Measurements from ENCODE around the gene SDC3.

Gene SDC3

DNA sequence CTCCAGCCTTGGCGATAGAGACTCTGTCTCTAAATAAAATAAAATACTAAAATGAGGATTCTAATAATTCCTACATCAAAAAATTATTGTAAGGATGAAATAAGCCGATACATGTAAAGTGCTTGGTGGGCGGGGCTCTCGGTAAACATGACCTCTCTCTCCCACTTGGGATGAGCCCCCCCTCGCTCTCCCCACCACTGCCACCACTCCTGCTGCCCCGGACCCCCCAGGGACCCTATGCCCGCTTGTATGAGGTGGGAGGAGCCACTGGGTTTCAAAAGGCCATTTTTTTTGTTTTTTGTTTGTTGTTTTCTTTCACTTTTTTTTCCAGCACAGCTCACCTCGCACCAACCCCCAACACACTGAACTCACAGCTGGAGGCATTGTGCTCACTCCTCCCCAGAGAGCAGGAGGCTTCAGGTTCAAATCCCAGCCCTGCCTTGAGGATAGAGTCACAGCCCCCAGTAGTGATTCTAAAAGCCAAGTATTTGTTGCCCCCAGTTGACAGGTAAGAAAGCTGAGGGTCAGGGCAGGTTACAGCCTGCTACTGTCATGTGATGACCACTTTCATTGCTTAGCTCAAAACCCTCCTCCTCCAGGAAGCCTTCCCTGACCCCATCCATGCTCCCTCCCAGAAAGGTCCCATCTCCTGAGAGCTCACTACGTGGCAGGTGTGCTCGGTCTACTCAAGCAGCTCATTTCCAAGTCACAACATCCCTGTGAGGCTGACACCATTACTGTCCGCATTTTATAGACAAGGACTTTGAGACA, 4.2 kb downstream of the SDC3 start:
- no peak for DNase-seq

DNA sequence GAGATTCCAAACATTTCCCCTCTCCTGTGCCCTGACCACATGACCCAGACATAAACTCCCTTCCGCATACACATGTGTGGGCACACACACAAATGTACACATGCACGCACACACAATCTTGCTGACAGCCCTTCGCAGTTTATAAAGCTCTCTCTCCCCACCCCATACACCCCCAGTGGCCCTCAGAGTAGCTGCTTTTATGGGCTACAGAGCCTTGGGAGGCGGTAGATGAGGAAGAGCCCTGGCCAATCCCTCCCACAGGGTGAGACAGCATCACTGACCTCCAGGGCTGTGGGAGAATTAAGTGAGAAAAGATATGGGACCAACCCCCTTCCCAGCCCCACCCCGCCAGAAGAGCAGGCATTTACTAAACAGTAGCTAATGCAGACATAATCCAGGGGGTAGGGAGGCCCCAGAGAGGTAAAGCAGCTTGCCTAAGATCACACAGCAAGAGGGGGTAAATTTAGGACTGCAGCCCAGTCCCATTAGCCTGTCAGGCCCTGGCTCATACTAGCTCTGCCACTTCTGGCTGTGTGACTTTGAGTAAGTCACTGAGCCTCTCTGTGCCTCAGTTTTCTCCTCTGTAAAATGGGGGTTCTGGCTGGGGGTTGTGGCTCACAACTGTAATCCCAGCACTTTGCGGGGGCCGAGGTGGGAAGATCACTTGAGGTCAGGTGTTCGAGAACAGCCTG, 5.1 kb downstream of the SDC3 start:
- DNase-seq: no peak

DNA sequence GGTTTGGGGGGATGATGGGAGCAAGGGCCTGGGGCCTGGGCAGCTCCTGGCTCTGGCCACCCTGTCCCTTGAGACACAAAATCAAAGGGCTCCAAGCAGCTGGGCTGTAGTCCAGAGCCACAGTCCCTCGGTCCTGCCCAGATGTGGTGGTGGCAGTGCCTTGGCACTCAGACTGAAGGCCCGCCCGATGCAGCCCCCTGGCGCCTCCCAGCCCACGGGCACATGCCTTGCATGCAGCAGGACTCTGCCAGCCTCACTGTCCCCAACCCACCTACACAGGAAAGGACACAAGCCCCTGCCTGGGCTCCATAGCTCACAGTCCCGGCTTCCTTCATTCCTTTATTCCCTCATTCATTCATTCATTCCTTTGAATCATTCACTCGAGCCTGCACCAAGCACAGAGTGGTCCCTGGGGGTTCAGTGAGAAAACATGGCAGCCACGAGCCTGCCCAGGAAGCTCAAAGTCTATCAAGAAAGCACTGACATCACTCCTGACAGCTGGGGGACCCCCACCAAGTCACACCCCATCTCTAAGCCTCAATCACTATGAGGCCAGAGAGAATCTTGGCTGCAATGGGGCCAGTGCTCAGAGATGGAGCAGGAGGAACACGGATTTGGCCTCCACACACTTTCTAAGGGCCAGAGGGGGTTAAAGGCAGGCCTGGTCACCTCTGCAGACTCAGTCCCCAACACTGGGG, 5.8 kb downstream of the SDC3 start:
- no peak for DNase-seq

DNA sequence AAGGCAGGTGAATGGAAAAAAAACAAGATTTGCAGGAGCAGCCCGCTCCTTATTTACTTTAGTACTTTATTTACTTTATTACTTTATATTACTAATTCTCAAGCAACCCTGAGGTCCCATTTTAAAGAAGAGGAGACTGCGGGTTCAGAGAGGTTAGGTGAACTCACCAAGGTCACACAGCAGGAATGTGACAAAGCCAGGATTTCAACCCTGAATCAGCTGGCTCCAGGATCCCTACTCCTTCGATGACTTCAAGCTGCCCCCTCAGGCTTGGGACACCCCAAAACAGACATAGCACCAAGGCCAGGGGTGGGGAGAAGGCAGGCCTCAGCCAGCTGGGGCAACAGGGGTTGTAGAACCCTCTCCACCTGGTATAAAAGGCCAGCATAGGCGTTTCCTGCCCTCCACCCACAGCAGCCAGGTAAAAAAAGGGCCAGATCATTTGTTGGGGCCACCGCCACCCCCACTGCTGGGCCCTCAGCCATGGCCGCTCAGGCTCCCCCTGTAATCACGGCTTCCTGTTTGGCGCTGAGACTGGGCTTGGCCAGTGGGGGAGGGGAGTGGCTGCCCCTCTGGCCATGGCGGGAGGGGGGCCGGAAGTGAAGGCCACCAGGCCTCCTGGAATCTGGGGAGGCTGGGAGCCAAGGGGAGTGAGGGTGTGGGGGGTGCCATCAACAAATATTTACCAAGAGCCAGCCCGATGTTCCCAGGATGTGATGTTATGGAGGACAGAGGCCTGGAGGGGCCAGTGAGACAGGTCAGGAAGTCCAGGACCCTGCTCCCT, 6.6 kb downstream of the SDC3 start:
- DNase-seq: no peak

DNA sequence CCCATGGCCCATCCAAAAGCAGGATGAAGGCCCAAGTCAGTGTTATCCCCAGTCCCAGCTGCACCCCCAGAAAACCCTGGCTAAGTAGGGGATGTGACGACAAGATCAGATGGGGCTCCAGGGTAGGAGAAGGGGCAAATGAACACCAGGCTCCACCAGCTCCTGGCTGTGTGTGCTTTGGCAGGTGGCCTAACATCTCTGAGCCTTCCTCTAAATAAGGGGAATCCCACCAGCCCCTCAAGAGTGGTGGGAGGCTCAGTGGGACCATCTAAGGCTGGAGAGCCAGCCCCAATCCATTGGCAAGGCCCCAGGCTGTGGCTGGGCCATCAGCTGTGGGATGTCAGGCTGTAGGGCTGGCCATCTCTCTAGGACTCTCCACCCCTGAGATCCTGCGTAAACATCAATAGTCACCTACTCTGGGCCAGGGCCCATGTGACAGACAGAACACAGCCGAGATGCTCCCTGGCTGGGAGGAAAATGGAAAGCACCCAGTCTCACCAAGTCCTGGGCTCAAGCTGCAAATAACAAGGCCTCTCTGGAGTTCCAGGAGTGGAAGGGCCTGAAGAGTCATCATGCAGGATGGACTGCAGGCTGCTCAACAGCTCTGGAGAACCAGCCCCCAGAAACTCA, 7.5 kb downstream of the SDC3 start:
- no peak for DNase-seq

DNA sequence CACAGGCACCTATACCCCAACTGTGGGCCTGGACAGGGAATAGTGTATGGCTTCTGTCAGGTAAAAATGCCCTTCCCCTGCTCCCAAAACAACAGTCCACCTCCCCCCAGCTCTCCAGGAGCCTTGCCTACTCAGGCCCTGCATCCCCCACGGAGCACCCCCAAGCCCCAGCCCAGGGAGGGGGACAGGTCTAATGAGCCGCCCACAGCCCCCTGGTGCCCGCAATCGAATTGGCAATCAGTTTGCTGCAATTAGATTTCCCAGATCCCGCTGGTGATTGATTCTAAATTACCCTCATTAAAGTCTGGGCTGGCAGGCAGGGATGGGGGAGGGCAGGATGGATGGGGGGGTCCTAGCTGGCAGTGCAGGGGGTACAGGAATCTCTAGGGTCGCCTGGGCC, 8.1 kb downstream of the SDC3 start:
- no peak for DNase-seq

DNA sequence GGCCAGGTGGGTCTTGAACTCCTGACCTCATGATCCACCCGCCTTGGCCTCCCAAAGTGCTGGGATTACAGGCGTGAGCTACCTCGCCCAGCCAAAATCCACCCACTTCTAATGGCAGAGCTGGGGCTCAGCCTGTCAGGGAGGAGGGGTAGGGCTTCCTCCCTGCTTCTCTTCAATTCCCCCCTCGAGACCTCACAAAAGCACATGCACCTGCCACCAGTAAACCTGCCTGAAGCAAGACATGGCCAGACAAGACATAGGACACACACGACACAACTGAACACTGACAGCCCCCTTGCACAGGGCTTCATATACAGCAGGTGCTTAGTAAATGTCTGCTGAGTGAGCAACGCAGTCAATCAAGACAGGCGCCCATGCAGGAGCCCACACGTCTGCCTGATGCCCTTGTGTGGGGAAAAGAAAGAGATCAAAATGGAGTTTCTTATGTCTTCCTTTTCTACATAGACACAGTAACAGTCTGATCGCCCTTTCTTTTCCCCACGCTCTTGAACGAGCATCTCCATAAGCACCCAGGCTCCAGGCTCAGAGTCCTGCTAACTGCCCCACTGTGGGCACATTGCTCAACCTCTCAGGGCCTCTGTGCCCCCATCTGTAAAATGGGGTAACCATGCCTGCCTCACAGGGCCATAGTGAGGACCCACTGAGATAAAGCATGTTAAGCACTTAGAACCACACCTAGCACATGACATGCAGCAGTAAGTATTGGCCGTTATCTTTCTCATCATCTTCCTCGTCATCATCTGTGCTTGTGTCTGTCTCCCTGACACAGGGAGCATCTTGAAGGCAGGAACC, 8.8 kb downstream of the SDC3 start:
- DNase-seq: no peak

DNA sequence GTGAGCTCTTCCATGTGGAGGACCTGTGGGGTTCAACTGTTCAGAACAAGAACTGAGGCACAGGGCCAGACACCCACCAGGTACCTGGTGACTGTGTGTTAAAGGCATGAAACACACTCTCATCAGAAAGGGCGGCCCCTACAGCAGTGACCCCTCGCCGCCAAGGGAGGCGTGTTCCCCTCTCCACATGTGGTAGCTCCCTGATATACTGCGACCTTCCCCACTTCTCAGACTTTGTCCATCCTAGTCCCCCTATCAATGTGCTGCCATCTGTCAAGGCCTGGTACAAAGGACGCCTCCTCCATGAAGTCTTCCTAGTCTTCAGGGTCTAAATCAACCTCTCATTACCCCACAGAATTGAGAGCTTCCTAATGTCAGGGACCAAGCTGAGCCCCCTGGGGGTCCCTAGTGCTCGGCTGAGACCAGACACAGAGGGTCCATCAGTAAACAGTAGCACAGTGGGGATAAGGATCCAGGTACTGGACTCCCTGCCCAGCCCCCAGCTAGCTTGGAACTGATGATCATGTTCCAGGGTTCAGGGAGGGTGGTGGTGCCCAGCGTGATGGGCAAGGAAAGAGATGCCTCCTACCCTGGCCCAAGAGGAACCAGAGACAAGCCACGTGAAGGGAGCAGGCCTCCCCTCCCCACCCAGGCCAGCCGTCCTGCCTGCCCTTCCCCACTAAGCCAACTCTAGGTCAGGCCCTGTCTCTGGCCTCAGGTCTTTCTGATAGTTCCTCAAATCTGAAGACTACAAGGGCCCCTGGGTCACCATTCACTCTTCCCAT, 10.3 kb downstream of the SDC3 start:
- DNase-seq: no peak

DNA sequence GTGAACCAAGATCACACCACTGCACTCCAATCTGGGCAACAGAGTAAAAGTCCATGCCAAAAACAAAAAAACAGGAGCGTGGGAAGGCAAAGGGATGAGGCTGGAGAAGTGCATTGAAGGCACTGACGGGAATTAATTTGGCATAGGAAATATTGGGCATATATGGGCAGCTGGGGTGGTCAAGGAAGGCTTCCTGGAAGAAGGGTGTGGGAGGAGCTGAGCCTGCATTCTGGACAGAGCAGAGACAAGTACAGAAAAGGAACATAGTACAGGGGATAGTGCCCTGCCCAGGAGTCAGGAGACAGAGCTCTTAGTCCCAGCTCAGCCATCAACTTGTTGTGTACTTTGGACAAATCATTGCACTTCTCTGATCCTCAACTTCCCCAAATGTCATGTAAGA, 11.7 kb downstream of the SDC3 start:
- DNase-seq: no peak

DNA sequence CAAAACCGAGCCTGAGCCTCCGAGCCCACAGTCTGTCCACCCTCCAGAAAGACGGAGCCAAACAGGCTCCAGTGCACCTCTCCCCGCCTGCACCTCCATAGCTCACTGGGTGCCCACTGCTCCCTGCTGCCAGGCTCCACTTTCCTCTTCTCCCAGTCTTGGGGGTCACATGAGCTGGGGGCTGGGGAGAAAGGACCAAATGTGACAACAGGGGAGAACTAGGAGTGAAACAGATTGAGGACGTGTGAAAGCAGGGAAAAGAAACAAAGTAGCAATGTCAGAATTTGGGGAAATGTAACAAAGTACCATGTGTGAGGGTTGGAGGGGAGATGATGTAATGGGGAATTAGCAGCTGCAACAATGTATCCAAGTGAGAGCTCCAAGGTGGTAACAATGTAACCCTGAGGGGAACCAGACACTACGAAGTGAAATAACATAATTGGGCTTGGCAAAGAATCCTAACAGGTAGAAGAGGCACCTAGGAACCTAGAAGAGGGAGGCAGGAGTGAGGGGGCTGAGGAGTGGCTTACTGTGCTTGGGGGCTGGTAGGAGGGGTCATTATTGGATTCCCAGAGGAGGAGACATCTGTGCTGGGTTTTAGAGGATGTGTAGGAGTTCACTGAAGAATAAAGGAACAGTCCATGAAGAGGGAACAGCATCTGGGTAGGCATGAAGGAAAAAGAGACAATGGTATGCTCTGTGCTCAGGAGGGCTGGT, 12.5 kb downstream of the SDC3 start:
- DNase-seq: no peak

DNA sequence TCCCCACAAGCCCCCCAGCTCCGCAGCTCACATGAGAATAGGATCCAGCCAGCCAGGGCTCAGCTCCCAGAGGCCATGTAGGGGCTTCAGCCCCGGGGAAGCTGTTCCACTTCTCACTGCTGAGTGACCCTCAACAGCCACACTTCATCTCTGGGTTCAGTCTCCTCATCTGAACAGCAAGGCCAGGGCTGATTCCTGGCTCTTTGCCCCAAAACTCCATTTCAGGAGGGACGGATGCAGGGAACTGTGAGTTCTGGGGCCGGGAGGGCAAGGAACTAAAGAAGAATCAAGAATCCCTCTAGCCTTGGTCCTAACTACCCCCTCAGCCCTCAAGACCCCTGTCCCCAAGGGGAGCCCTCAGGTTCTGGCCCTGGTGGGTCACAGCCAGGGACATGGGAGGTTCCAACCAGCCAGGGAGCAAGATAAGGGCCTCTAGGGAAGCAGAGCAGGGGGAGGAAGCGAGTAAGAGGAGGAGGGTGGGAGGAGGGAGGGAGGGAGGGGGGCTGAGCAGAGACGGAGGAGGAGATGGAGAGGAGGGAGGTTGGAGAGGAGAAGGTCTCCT, 13.1 kb downstream of the SDC3 start:
- no peak for DNase-seq

DNA sequence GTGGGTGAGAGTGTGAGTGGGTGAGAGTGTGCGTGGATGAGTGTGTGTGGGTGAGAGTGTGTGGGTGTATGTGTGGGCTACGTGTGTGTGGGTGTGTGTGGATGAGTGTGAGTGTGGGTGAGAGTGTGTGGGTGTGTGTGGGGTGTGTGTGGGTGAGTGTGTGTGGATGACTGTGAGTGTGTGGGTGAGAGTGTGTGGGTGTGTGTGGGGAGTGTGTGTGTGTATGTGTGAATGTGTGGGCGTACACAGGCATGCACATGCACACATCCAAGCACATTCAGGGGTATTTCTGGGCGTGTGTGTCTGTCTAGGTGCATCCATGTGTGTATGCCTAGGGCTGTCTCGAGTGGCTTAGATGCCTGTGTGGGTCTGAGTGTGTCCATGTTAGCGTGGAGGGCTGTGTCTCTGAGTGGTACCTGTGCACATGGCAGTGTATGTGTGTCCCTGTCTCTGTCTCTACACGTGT, 14.0 kb downstream of the SDC3 start:
- DNase-seq: no peak

DNA sequence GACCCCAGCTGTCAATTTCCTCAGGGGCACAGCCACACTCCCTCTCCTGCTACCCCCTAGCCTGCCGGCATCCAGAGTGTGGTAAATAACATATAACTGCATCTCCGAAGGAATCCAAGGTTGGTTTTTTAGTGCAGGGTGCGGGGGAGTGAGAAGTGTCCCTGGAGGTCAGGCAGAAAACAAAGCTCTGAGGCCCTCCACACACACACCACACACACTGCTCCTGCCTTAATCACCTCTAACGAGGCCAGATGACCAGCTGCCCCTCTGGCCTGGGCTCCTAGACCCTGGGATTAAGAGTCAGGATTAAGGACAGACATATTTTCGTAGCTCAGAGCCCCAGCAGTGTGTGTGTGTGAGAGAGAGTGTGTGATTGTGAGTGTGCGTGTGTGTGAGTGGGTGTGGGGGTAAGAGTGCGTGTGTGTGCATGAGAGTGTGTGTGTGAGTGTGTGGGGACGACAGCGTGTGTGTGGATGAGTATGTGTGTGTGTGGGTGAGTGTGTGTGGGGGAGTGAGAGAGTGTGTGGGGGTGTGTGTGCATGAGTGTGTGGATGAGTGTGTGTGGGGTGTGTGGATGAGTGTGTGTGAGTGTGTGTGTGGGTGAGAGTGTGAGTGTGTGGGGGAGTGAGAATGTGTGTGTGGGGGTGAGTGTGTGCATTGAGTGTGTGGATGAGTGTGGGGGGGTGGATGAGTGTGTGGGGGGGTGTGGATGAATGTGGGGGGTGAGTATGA, 14.6 kb downstream of the SDC3 start:
- no peak for DNase-seq

DNA sequence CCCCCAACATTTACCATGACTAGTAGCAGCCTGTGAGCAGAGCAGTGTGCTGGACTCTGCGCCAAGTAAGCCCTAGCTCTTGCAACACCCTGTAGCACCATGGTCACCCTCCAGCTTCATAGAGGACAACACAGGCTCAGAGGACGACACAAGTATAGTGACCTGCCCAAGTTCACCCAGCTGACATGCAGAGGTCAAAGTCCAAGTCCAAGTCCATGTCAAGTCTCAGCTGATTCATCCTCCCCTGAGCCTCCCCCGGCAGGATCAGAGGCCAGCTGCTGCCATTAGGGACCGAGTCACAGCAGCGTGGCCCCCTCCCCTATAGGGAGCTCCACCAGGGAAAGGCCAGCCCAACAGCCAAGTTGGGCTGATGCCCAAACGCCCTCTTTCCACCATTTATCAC, 15.9 kb downstream of the SDC3 start:
- DNase-seq: no peak

DNA sequence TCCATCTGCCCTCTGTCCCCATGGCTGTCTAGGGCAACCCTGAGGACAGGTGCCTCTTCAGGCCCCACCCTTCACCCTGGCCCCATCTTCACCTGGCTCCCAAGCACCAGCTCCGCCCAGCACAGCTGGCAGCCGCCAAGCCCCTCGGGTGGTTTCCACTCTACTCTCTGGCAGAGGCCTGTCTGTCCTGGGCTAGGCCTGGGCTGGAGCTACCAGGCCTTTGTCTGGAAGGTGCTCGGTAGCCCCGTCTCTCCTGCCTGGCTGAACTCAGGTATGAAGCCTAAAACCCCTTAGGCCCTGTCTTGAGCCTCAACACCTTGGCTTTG, 17.4 kb downstream of the SDC3 start:
- DNase-seq: no peak

DNA sequence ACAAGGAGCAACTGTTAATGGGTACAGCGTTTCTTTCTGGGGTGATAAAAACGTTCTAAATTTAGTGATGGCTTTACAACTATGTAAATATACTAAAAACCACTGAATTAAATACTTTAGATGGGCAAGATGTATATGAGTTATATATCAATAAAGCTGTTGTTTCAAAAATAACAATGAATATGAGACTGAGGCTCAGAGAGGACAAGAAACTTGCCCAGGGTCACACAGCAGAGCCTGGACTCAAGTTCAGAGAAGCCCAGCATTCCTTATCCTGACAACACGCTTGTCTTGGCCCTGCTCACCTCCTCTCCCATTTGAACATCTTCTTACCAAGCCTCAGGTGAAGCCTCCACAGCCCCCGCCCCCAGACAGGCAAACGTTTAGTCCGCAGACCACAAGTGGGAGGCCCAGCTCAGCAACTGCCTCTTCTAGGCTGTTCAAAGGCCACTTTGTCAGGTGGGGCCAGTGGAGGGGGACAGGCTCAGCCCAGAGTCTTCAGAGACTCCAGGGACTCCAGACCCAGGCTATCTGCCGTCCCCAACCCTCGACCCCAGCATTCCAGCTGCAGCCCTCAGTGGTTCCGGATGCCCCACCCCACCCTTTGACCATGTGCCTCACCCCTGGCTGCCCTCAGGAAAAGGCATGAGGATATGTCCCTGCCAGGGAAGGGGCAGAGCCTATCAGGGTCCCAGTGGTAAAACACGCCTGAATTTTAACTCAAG, 17.9 kb downstream of the SDC3 start:
- DNase-seq: no peak

DNA sequence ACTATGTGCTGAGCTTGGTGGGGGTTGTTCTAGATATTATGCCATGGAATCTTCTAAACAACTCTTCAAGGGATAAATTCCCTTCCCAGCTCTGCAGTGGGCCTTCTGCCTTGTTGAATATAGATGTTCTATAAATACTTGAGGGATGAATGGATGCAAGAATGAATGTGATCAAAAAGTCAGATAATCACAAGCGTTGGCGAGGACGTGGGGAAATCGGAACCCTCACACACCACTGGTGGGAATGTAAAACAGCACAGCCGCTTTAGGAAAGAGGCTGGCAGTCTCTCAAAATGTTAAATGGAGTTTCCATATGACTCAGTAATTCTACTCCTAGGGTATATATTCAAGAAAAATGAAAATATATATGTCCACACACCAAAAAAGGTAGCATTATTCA, 19.0 kb downstream of the SDC3 start:
- no peak for DNase-seq

DNA sequence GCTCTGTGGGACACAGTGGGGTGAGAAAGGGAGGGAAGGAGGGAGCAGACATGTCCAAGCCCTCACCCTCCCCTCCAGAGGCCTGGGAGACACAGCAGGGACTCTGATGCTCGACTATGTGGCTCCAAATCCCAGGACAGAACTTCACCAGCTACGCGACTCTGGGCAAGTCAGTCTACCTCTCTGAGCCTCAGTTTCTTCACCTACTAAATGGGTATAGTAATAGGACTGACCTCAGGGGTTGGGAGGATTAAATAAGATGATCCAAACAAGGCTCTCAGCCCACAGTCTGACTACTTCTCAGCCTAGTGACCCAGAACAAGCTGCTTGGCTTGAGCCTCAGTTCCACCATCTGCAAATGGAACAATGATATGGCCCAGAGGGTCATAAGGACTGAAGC, 19.6 kb downstream of the SDC3 start:
- DNase-seq: no peak

DNA sequence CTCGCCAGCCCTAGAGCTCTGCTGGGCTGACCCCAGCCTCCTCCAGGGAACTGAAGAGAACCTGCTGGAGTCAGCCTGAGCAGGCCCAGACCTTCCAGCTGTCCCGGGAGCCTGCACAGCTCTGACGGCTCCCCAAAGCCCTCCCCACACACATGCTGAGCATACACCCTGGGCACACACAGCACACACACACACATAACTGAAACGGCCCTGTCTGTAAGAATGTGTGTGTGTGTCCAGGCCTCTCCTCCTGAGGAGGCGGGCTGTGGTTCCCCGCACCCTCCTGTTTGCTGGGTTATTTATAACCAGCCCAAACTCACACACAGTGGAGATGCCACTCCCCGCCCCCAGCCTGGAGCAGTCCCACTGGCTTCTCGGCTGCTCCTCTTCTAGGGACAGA, 20.2 kb downstream of the SDC3 start:
- peak; percentile 59 for DNase-seq

Data from NCI-H2227 treated with DMSO at 0.1 percent for 48 hours (cell line).